Thoracic aorta (tissue), 2 donors: Measurements from ENCODE around the gene PSMG4. TPM values are rescaled to one million over a fixed set of nuclear protein-coding genes. Genes with fewer than 3 reads are reported as not detected.

Experiments
- ATAC-seq: fragments of 150-250 bp; one replicate; pipeline ENCODE4 v1.8.0; 2017; ENCODE audit warnings: low read depth; ENCODE audit not compliant: insufficient number of reproducible peaks, low FRiP score
- DNase-seq: peaks from one replicate; pipeline ENCODE4 v3.0.0-alpha.2; 2020; ENCODE audit warnings: low spot score
- H3K27ac ChIP-seq, 2 donors: fragments of 200-600 bp; sonication (generic); 1 replicate in 1 of 2; 2 replicates in 1 of 2; pipeline ENCODE4 v1.5.1; 2016; ENCODE audit warnings: mild to moderate bottlenecking in 2 of 2, moderate library complexity in 2 of 2
- H3K27me3 ChIP-seq: fragments of 200-600 bp; sonication (generic); replicated peaks from 2 replicates; pipeline ENCODE4 v1.6.0; 2016; ENCODE audit warnings: mild to moderate bottlenecking; ENCODE audit not compliant: insufficient read depth
- H3K36me3 ChIP-seq: fragments of 200-600 bp; sonication (generic); one replicate; pipeline ENCODE4 v1.5.1; 2016
- H3K4me1 ChIP-seq, 2 donors: fragments of 200-600 bp; sonication (generic); 1 replicate in 1 of 2; 2 replicates in 1 of 2; pipeline versions ENCODE4 v1.5.1 to v1.6.0; 2016; ENCODE audit warnings: low read depth in 2 of 2, mild to moderate bottlenecking in 1 of 2; ENCODE audit not compliant: control insufficient read depth in 1 of 2
- H3K4me3 ChIP-seq: fragments of 200-600 bp; sonication (generic); 2 replicates; pipeline ENCODE4 v1.5.1; 2016; ENCODE audit warnings: mild to moderate bottlenecking
- H3K9me3 ChIP-seq: fragments of 200-600 bp; sonication (generic); 2 replicates; pipeline ENCODE4 v1.5.1; 2016
- CTCF ChIP-seq: fragments of 200-600 bp; sonication (generic); IDR thresholded peaks from one replicate; pipeline ENCODE4 v1.5.1; 2019; ENCODE audit warnings: antibody characterized with exemption
- total RNA-seq, 2 donors: library from RNA; depleted of rRNA; stranded (reverse); fragments of >200 nt; gene quantifications; one replicate each; pipeline versions ENCODE4 v1.1.0 to v1.2.3, GENCODE V29; 2016

Gene PSMG4
- total RNA-seq, 2 donors from 2014 or later, result 19.4 to 29.0 TPM

GRCh38 chr6:3314621-3315467, 56.1 kb downstream of the PSMG4 start:
- no peaks in the 10 kb centered on the region for H3K4me1 ChIP-seq
- no peak overlapping the region for H3K4me3 ChIP-seq
- H3K9me3 ChIP-seq, result no peaks in the 10 kb centered on the region
- no peaks in the 10 kb centered on the region for H3K36me3 ChIP-seq
- H3K27ac ChIP-seq, result no peak overlapping the region
- no peaks in the 10 kb centered on the region for H3K27me3 ChIP-seq
- TF ChIP-seq CTCF, result no peak
- no peak for DNase-seq
- no peak for ATAC-seq

- Histone ChIP-seq H3K4me1 (no peaks in the 10 kb centered on the region), H3K36me3 (no peaks in the 10 kb centered on the region), H3K4me3 (no peak overlapping the region), H3K27me3 (no peaks in the 10 kb centered on the region), H3K27ac (no peak overlapping the region), H3K9me3 (no peaks in the 10 kb centered on the region)
- ATAC-seq (no peak), DNase-seq (no peak)
- TF ChIP-seq CTCF, result no peak
Measured at GRCh38 chr6:3315841-3316240, 57.1 kb downstream of the PSMG4 start.

GRCh38 chr6:3316331-3316730, 57.6 kb downstream of the PSMG4 start:
- H3K27me3 ChIP-seq, result no peaks in the 10 kb centered on the region
- H3K36me3 ChIP-seq, result no peaks in the 10 kb centered on the region
- no peaks in the 10 kb centered on the region for H3K9me3 ChIP-seq
- no peak overlapping the region for H3K4me3 ChIP-seq
- ATAC-seq, result no peak
- TF ChIP-seq CTCF, result no peak
- H3K4me1 ChIP-seq, result no peaks in the 10 kb centered on the region
- H3K27ac ChIP-seq, result no peak overlapping the region
- DNase-seq, result no peak

- Histone ChIP-seq H3K4me3 (no peak overlapping the region), H3K9me3 (no peaks in the 10 kb centered on the region), H3K4me1 (no peaks in the 10 kb centered on the region), H3K36me3 (no peaks in the 10 kb centered on the region), H3K27ac (no peak overlapping the region), H3K27me3 (no peaks in the 10 kb centered on the region)
- ATAC-seq (no peak), DNase-seq (no peak)
- no peak for TF ChIP-seq CTCF
Measured at GRCh38 chr6:3316818-3317217, 58.1 kb downstream of the PSMG4 start.

Other genes starting within 250 kb of the PSMG4 start
- 10 to 100 TPM; 17.2 to 44.5 TPM for gene RIPK1, start 190.5 kb upstream of the PSMG4 start, total RNA-seq
- 1 to 10 TPM; 3.8 to 4.2 TPM for gene BPHL, start 140.2 kb upstream of the PSMG4 start, total RNA-seq
- 10 to 100 TPM; 30.8 to 70.4 TPM for gene TUBB2A, start 101.4 kb upstream of the PSMG4 start, total RNA-seq
- 1 to 10 TPM; 1.8 to 3.2 TPM for gene TUBB2B, start 31.3 kb upstream of the PSMG4 start, total RNA-seq
- 1 to 10 TPM; 5.1 to 9.7 TPM for gene SLC22A23, start 198.1 kb downstream of the PSMG4 start, total RNA-seq